Fibroblast of skin of right biceps (primary cell): Measurements from ENCODE around the gene ASS1.
A peak's percentile ranks its signal among the peaks of the same experiment; 100 is the strongest.

Experiments
- DNase-seq: peaks from one replicate; pipeline ENCODE4 v3.0.0-alpha.2; 2013

The ASS1 gene

GRCh38 chr9:130500340-130501180 is 55.8 kb downstream of the ASS1 start:
- no peak for DNase-seq

- no peak for DNase-seq
Measured at GRCh38 chr9:130501639-130502038, 56.9 kb downstream of the ASS1 start.

GRCh38 chr9:130508218-130508617 is 63.5 kb downstream of the ASS1 start:
- no peak for DNase-seq

GRCh38 chr9:130512199-130512598 is 67.4 kb downstream of the ASS1 start:
- no peak for DNase-seq

- DNase-seq, result no peak
Measured at GRCh38 chr9:130513078-130513477, 68.3 kb downstream of the ASS1 start.

GRCh38 chr9:130518233-130518632 is 73.5 kb downstream of the ASS1 start:
- DNase-seq, result no peak

GRCh38 chr9:130518943-130519799 is 74.4 kb downstream of the ASS1 start:
- DNase-seq, result no peak

- no peak for DNase-seq
Measured at GRCh38 chr9:130519927-130520326, 75.2 kb downstream of the ASS1 start.

- no peak for DNase-seq
Measured at GRCh38 chr9:130521715-130522114, 77.0 kb downstream of the ASS1 start.

- DNase-seq, result no peak
Measured at GRCh38 chr9:130522233-130522808, 77.6 kb downstream of the ASS1 start.

GRCh38 chr9:130523921-130524320 is 79.2 kb downstream of the ASS1 start:
- no peak for DNase-seq

GRCh38 chr9:130526193-130526853 is 81.6 kb downstream of the ASS1 start:
- DNase-seq, result no peak

GRCh38 chr9:130526854-130527650 is 82.3 kb downstream of the ASS1 start:
- DNase-seq, result no peak

GRCh38 chr9:130527651-130528310 is 83.0 kb downstream of the ASS1 start:
- DNase-seq, result no peak

- no peak for DNase-seq
Measured at GRCh38 chr9:130528674-130529073, 83.9 kb downstream of the ASS1 start.

- DNase-seq, result peak; percentile 67
Measured at GRCh38 chr9:130530938-130531337, 86.2 kb downstream of the ASS1 start.

GRCh38 chr9:130531670-130532069 is 86.9 kb downstream of the ASS1 start:
- DNase-seq, result no peak

GRCh38 chr9:130532426-130533080 is 87.8 kb downstream of the ASS1 start:
- no peak for DNase-seq

- peak; percentile 34 for DNase-seq
Measured at GRCh38 chr9:130535818-130536521, 91.2 kb downstream of the ASS1 start.

GRCh38 chr9:130536701-130537107 is 91.9 kb downstream of the ASS1 start:
- DNase-seq, result no peak
